HepG2 (cell line): ENCODE data around the gene PACSIN1. TPM values are rescaled to one million over a fixed set of nuclear protein-coding genes. Genes with fewer than 3 reads are reported as not detected.

Source experiments
- ATF7 ChIP-seq, 2 experiments: fragments of 450-650 bp in 1 of 2; sonication (generic) in 1 of 2; formaldehyde crosslinking in 1 of 2; IDR thresholded peaks; 2 replicates each; pipeline versions ENCODE4 v1.4.0 to v1.6.1; 2016 to 2020; ENCODE audit warnings: antibody characterized with exemption in 1 of 2, mild to moderate bottlenecking in 1 of 2, missing genetic modification reagents in 1 of 2
- ETV6 ChIP-seq: sonication (generic); formaldehyde crosslinking; conservative IDR thresholded peaks from 2 replicates; pipeline ENCODE4 v1.4.0; 2020; ENCODE audit warnings: missing genetic modification reagents
- HINFP ChIP-seq: sonication (generic); formaldehyde crosslinking; IDR thresholded peaks from 2 replicates; pipeline ENCODE4 v1.4.0; 2020; ENCODE audit warnings: low read depth, mild to moderate bottlenecking, missing genetic modification reagents
- NR2F1 ChIP-seq, 2 experiments: fragments of 450-650 bp in 1 of 2; formaldehyde crosslinking in 1 of 2; IDR thresholded peaks; 2 replicates each; pipeline versions ENCODE4 v1.5.0 to v1.6.1; 2016 to 2020; ENCODE audit warnings: mild to moderate bottlenecking in 1 of 2, missing compliant biosample characterization in 1 of 2, missing genetic modification reagents in 1 of 2, moderate library complexity in 1 of 2
- RCOR2 ChIP-seq: IDR thresholded peaks from 2 replicates; pipeline ENCODE4 v1.6.1; 2016; ENCODE audit warnings: missing biosample characterization, missing genetic modification reagents
- RFX5 ChIP-seq: IDR thresholded peaks from 2 replicates; pipeline ENCODE4 v1.6.1; 2011; ENCODE audit warnings: low read depth, low read length, improper control_type of control experiment
- SALL1 ChIP-seq: sonication (generic); formaldehyde crosslinking; IDR thresholded peaks from 2 replicates; pipeline ENCODE4 v1.8.0; 2022; ENCODE audit warnings: mild to moderate bottlenecking, missing genetic modification reagents
- SMAD1 ChIP-seq: sonication (generic); formaldehyde crosslinking; IDR thresholded peaks from 2 replicates; pipeline ENCODE4 v1.4.0; 2020; ENCODE audit warnings: missing genetic modification reagents, low read depth, mild to moderate bottlenecking, borderline replicate concordance
- SP140L ChIP-seq: sonication (generic); formaldehyde crosslinking; IDR thresholded peaks from 2 replicates; pipeline ENCODE4 v1.4.0; 2020; ENCODE audit warnings: missing genetic modification reagents, borderline replicate concordance
- TEAD3 ChIP-seq: optimal IDR thresholded peaks from 2 replicates; pipeline ENCODE3; 2016; ENCODE audit warnings: borderline replicate concordance
- ZFP37 ChIP-seq: sonication (generic); formaldehyde crosslinking; IDR thresholded peaks from 2 replicates; pipeline ENCODE4 v1.4.0; 2020; ENCODE audit warnings: missing genetic modification reagents, borderline replicate concordance
- ZFP62 ChIP-seq: sonication (generic); formaldehyde crosslinking; IDR thresholded peaks from 2 replicates; pipeline ENCODE4 v1.4.0; 2020; ENCODE audit warnings: missing genetic modification reagents
- ZFYVE20 ChIP-seq: sonication (generic); formaldehyde crosslinking; IDR thresholded peaks from 2 replicates; pipeline ENCODE4 v1.8.0; 2023; ENCODE audit warnings: low read depth, mild to moderate bottlenecking, moderate library complexity, missing genetic modification reagents, borderline replicate concordance
- ZMYM3 ChIP-seq: sonication (generic); formaldehyde crosslinking; IDR thresholded peaks from 2 replicates; pipeline ENCODE4 v1.5.1; 2020; ENCODE audit warnings: mild to moderate bottlenecking, missing genetic modification reagents
- ZNF24 ChIP-seq: fragments of 450-650 bp; IDR thresholded peaks from 2 replicates; pipeline ENCODE4 v1.6.1; 2017; ENCODE audit warnings: antibody characterized with exemption, mild to moderate bottlenecking
- ZNF274 ChIP-seq: sonication (generic); formaldehyde crosslinking; IDR thresholded peaks from 2 replicates; pipeline ENCODE4 v1.5.1; 2020; ENCODE audit warnings: mild to moderate bottlenecking, missing genetic modification reagents
- ZNF30 ChIP-seq: sonication (generic); formaldehyde crosslinking; IDR thresholded peaks from 2 replicates; pipeline ENCODE4 v1.5.0; 2020; ENCODE audit warnings: mild to moderate bottlenecking, missing genetic modification reagents
- ZNF317 ChIP-seq: sonication (generic); formaldehyde crosslinking; IDR thresholded peaks from 2 replicates; pipeline ENCODE4 v1.5.0; 2020; ENCODE audit warnings: mild to moderate bottlenecking, missing genetic modification reagents
- ZNF550 ChIP-seq: sonication (generic); formaldehyde crosslinking; IDR thresholded peaks from 2 replicates; pipeline ENCODE4 v1.4.0; 2020; ENCODE audit warnings: mild to moderate bottlenecking, missing genetic modification reagents, borderline replicate concordance
- ZNF605 ChIP-seq: sonication (generic); formaldehyde crosslinking; IDR thresholded peaks from 2 replicates; pipeline ENCODE4 v1.8.0; 2022; ENCODE audit warnings: mild to moderate bottlenecking, missing genetic modification reagents
- ZNF776 ChIP-seq: sonication (generic); formaldehyde crosslinking; IDR thresholded peaks from 2 replicates; pipeline ENCODE4 v1.4.0; 2020; ENCODE audit warnings: mild to moderate bottlenecking, missing genetic modification reagents
- ZNF781 ChIP-seq: sonication (generic); formaldehyde crosslinking; IDR thresholded peaks from 2 replicates; pipeline ENCODE4 v1.5.1; 2020; ENCODE audit warnings: borderline replicate concordance, mild to moderate bottlenecking, missing genetic modification reagents; ENCODE audit errors: not compliant biosample characterization
- polyA plus RNA-seq, 8 experiments: library from polyadenylated mRNA; depleted of rRNA in 3 of 8; stranded (reverse) in 7 of 8; unstranded in 1 of 8; fragments of >200 nt; fragmentation: Illumina TruSeq in 4 of 8; extraction: Trizol in 4 of 8; gene quantifications; 2 replicates each; pipeline versions ENCODE4 v1.2.1 to v1.2.3, GENCODE V29; 2011 to 2016; ENCODE audit warnings: low read depth in 4 of 8, missing spikeins in 1 of 8, mixed read lengths in 1 of 8; ENCODE audit not compliant: insufficient read depth in 1 of 8
- total RNA-seq, 5 experiments: library from RNA; depleted of rRNA; stranded (reverse); fragments of >200 nt; fragmentation: Illumina TruSeq; extraction: Trizol; gene quantifications; 2 replicates each; pipeline ENCODE4 v1.2.3, GENCODE V29; 2016; ENCODE audit warnings: low read depth in 1 of 5
- TF ChIP-seq, protein P1 (sequence below): sonication (generic); formaldehyde crosslinking; conservative IDR thresholded peaks from 2 replicates; pipeline ENCODE4 v1.8.0; 2022; ENCODE audit warnings: low read depth, missing genetic modification reagents
- TF ChIP-seq, protein P2 (sequence below): sonication (generic); formaldehyde crosslinking; IDR thresholded peaks from 2 replicates; pipeline ENCODE4 v1.5.0; 2020; ENCODE audit warnings: missing genetic modification reagents
- TF ChIP-seq, protein P3 (sequence below), 2 experiments: fragments of 450-650 bp in 1 of 2; sonication (generic) in 1 of 2; formaldehyde crosslinking; IDR thresholded peaks; 2 replicates each; pipeline versions ENCODE4 v1.5.0 to v1.8.0; 2020 to 2022; ENCODE audit warnings: mild to moderate bottlenecking in 1 of 2, missing genetic modification reagents in 1 of 2

PACSIN1 gene
- total and polyA plus RNA-seq, 2 of the 13 experiments (the other 11 are each of a cell fraction or from before 2014, with no cell fraction given) = not detected

GRCh38 chr6:34560366-34561226, 94.7 kb downstream of the PACSIN1 start (continued):
- TF ChIP-seq, protein P1, sequence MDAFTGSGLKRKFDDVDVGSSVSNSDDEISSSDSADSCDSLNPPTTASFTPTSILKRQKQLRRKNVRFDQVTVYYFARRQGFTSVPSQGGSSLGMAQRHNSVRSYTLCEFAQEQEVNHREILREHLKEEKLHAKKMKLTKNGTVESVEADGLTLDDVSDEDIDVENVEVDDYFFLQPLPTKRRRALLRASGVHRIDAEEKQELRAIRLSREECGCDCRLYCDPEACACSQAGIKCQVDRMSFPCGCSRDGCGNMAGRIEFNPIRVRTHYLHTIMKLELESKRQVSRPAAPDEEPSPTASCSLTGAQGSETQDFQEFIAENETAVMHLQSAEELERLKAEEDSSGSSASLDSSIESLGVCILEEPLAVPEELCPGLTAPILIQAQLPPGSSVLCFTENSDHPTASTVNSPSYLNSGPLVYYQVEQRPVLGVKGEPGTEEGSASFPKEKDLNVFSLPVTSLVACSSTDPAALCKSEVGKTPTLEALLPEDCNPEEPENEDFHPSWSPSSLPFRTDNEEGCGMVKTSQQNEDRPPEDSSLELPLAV (CRISPR knock-in tag) = no peak
- TF ChIP-seq ZNF274 (CRISPR knock-in tag) (peak; percentile 89), RCOR2 (peak; percentile 43; the same call in 1 of the 2 replicates), TEAD3 (CRISPR knock-in tag) (peak; percentile 79), ZFYVE20 (CRISPR knock-in tag) (no peak), SALL1 (CRISPR knock-in tag) (peak; percentile 75; the same call in 1 of the 2 replicates), ZMYM3 (CRISPR knock-in tag) (peak; percentile 95), HINFP (CRISPR knock-in tag) (peak; percentile 44; the same call in 1 of the 2 replicates), ZNF776 (CRISPR knock-in tag) (0 out of 2 replicates have a peak, but pooled peaks have one; percentile 67), ATF7 (IDR thresholded peaks at IDR 0.05) (no peak), ATF7 (CRISPR knock-in tag; IDR thresholded peaks at IDR 0.05) (peak; percentile 80; the same call in 1 of the 2 replicates), SP140L (CRISPR knock-in tag) (no peak), ZFP62 (CRISPR knock-in tag) (no peak), SMAD1 (CRISPR knock-in tag) (no peak), ETV6 (CRISPR knock-in tag) (no peak), NR2F1 (CRISPR knock-in tag; IDR thresholded peaks at IDR 0.05) (peak; percentile 93 to 98), ZNF781 (CRISPR knock-in tag) (no peak), ZNF605 (CRISPR knock-in tag) (no peak), ZNF30 (no peak), ZNF317 (CRISPR knock-in tag) (peak; percentile 51; the same call in 1 of the 2 replicates), ZFP37 (CRISPR knock-in tag) (no peak; the same call in 1 of the 2 replicates), ZNF550 (no peak), RFX5 (no peak), ZNF24 (no peak)
- TF ChIP-seq, protein P2, sequence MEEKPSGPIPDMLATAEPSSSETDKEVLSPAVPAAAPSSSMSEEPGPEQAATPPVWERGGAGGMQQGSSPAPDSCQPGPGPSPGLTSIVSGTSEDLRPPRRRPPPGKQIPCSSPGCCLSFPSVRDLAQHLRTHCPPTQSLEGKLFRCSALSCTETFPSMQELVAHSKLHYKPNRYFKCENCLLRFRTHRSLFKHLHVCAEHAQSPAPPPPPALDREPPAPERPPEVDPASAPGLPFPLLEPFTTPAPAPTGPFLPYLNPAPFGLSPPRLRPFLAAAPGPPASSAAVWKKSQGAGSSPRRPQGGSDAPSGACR (CRISPR knock-in tag) = no peak
- TF ChIP-seq, protein P3, sequence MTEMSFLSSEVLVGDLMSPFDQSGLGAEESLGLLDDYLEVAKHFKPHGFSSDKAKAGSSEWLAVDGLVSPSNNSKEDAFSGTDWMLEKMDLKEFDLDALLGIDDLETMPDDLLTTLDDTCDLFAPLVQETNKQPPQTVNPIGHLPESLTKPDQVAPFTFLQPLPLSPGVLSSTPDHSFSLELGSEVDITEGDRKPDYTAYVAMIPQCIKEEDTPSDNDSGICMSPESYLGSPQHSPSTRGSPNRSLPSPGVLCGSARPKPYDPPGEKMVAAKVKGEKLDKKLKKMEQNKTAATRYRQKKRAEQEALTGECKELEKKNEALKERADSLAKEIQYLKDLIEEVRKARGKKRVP (CRISPR knock-in tag; IDR thresholded peaks at IDR 0.05) = 0 out of 4 replicates have a peak, but pooled peaks of 1 of the 2 experiments have one; percentile 38
